K562 (cell line): ENCODE data around the gene GPX6. TPM values are rescaled to one million over a fixed set of nuclear protein-coding genes. Genes with fewer than 3 reads are reported as not detected.

Experiments
- CCNT2 ChIP-seq: IDR thresholded peaks from 2 replicates; pipeline ENCODE4 v1.6.1; 2011; ENCODE audit warnings: borderline replicate concordance, low read depth, mild to moderate bottlenecking, moderate library complexity, mixed read lengths, low read length; ENCODE audit not compliant: insufficient read length; ENCODE audit errors: extremely low read depth
- CXXC5 ChIP-seq: fragments of 250-450 bp; sonication (Bioruptor Pico); IDR thresholded peaks from 2 replicates; pipeline ENCODE4 v1.8.0; 2022; ENCODE audit warnings: inconsistent platforms, mild to moderate bottlenecking, moderate library complexity
- FOXJ2 ChIP-seq: fragments of 200-800 bp; sonication (Bioruptor generic); IDR thresholded peaks from 2 replicates; pipeline ENCODE4 v1.6.1; 2016; ENCODE audit warnings: missing genetic modification characterization, missing compliant biosample characterization
- KDM4B ChIP-seq, 2 experiments: fragments of 450-650 bp in 1 of 2; sonication (generic) in 1 of 2; IDR thresholded peaks; 2 replicates each; pipeline ENCODE4 v1.6.1; 2016 to 2017; ENCODE audit warnings: borderline replicate concordance in 2 of 2, antibody characterized with exemption in 1 of 2, low read depth in 1 of 2, mild to moderate bottlenecking in 1 of 2
- KHSRP ChIP-seq: fragments of 450-650 bp; IDR thresholded peaks from 2 replicates; pipeline ENCODE4 v1.6.1; 2017
- NFATC3 ChIP-seq: fragments of 450-650 bp; IDR thresholded peaks from 2 replicates; pipeline ENCODE4 v1.6.1; 2017; ENCODE audit warnings: mild to moderate bottlenecking
- SP1 ChIP-seq: sonication (generic); formaldehyde crosslinking; IDR thresholded peaks from 2 replicates; pipeline ENCODE4 v1.8.1; 2022; ENCODE audit warnings: mild to moderate bottlenecking, missing genetic modification reagents
- TAF15 ChIP-seq: fragments of 200-400 bp; formaldehyde crosslinking; IDR thresholded peaks from 2 replicates; pipeline ENCODE4 v1.6.1; 2017; ENCODE audit warnings: mild to moderate bottlenecking, low read depth, low read length, moderate library complexity
- TBP ChIP-seq: optimal IDR thresholded peaks from 2 replicates; pipeline ENCODE3; 2011; ENCODE audit warnings: low read depth, low read length, improper control_type of control experiment
- ZNF316 ChIP-seq: fragments of 450-650 bp; IDR thresholded peaks from 2 replicates; pipeline ENCODE4 v1.6.1; 2016
- ZNF436 ChIP-seq: fragments of 250-450, 450-650 bp; sonication (Bioruptor Pico); formaldehyde crosslinking; IDR thresholded peaks from 2 replicates; pipeline ENCODE4 v1.7.0; 2020; ENCODE audit warnings: mild to moderate bottlenecking
- ZNF445 ChIP-seq: fragments of 250-450 bp; sonication (Bioruptor Pico); IDR thresholded peaks from 2 replicates; pipeline ENCODE4 v1.4.0; 2020; ENCODE audit warnings: low read depth, mild to moderate bottlenecking, moderate library complexity
- ZNF778 ChIP-seq: fragments of 450-650 bp; formaldehyde crosslinking; IDR thresholded peaks from 2 replicates; pipeline ENCODE4 v1.4.0; 2020; ENCODE audit warnings: mild to moderate bottlenecking, moderate library complexity
- polyA plus RNA-seq, 8 experiments: library from polyadenylated mRNA; depleted of rRNA in 4 of 8; stranded (reverse) in 5 of 8; unstranded in 3 of 8; fragments of >200 nt; fragmentation: Nextera tagmentation in 2 of 8; fragmentation: Illumina TruSeq in 1 of 8; extraction: Ambion mirVana in 2 of 8; extraction: Trizol in 1 of 8; gene quantifications; 2 replicates each; pipeline versions ENCODE4 v1.2.1 to v1.2.3, GENCODE V29; 2011 to 2014; ENCODE audit warnings: inconsistent platforms in 1 of 8, missing spikeins in 1 of 8
- total RNA-seq, 7 experiments: library from RNA; depleted of rRNA in 6 of 7; stranded (reverse); fragments of >200 nt in 6 of 7; fragmentation: Illumina TruSeq in 2 of 7; extraction: Trizol in 2 of 7; gene quantifications; 2 replicates each; pipeline versions ENCODE4 v1.2.1 to v1.2.3, GENCODE V29; 2011 to 2021; ENCODE audit warnings: low replicate concordance in 1 of 7
- TF ChIP-seq, protein P1 (sequence below): sonication (generic); formaldehyde crosslinking; IDR thresholded peaks from 2 replicates; pipeline ENCODE4 v1.8.0; 2023; ENCODE audit warnings: mild to moderate bottlenecking, missing genetic modification reagents
- TF ChIP-seq, protein P2 (sequence below), 2 experiments: fragments of 450-650 bp in 1 of 2; sonication (generic) in 1 of 2; formaldehyde crosslinking in 1 of 2; IDR thresholded peaks in 1 of 2; conservative IDR thresholded peaks in 1 of 2; 2 replicates each; pipeline versions ENCODE4 v1.6.1 to v1.8.1; 2016 to 2023; ENCODE audit warnings: mild to moderate bottlenecking in 2 of 2, moderate library complexity in 2 of 2, inconsistent platforms in 1 of 2, missing genetic modification reagents in 1 of 2
- TF ChIP-seq, protein P3 (sequence below): fragments of 450-650 bp; IDR thresholded peaks from 2 replicates; pipeline ENCODE4 v1.6.1; 2017; ENCODE audit warnings: antibody characterized with exemption

Gene GPX6
- total and polyA plus RNA-seq, 9 of the 15 experiments (the other 6 are each of a cell fraction or from before 2014, with no cell fraction given), result not detected

DNA sequence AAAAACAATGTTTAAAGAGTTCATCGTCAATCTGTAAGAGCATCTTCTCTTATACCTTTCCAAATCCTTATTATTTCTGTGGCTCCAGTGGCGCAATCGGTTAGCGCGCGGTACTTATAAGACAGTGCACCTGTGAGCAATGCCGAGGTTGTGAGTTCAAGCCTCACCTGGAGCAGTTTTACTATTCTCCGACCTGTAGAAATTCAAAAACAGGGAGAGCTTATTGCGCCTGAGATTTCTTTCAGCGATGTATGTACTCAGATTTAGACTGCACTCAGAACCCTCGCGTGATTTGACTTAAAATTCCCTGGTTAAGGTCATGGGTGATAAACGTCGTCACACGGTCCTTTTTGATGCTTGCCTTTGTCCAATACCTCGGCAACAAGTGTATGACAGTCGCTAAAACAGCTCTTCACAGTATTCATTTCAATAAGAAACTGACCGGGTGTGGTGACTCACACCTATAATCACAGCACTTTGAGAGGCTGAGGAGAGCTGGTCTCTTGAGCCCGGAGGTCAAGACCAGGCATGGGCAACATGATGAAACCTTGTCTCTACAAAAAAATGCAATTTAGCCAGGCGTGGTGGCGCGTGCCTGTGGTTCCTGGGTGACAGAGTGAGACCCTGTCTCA lies 22.0 kb upstream of the GPX6 start (continued):
- TF ChIP-seq, protein P1, sequence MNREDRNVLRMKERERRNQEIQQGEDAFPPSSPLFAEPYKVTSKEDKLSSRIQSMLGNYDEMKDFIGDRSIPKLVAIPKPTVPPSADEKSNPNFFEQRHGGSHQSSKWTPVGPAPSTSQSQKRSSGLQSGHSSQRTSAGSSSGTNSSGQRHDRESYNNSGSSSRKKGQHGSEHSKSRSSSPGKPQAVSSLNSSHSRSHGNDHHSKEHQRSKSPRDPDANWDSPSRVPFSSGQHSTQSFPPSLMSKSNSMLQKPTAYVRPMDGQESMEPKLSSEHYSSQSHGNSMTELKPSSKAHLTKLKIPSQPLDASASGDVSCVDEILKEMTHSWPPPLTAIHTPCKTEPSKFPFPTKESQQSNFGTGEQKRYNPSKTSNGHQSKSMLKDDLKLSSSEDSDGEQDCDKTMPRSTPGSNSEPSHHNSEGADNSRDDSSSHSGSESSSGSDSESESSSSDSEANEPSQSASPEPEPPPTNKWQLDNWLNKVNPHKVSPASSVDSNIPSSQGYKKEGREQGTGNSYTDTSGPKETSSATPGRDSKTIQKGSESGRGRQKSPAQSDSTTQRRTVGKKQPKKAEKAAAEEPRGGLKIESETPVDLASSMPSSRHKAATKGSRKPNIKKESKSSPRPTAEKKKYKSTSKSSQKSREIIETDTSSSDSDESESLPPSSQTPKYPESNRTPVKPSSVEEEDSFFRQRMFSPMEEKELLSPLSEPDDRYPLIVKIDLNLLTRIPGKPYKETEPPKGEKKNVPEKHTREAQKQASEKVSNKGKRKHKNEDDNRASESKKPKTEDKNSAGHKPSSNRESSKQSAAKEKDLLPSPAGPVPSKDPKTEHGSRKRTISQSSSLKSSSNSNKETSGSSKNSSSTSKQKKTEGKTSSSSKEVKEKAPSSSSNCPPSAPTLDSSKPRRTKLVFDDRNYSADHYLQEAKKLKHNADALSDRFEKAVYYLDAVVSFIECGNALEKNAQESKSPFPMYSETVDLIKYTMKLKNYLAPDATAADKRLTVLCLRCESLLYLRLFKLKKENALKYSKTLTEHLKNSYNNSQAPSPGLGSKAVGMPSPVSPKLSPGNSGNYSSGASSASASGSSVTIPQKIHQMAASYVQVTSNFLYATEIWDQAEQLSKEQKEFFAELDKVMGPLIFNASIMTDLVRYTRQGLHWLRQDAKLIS, result no peak
- TF ChIP-seq KHSRP (no peak), ZNF316 (no peak), NFATC3 (no peak), TAF15 (no peak), FOXJ2 (tag) (no peak), CCNT2 (no peak), ZNF778 (CRISPR knock-in tag) (no peak), ZNF445 (CRISPR knock-in tag) (no peak), CXXC5 (CRISPR knock-in tag) (0 out of 2 replicates have a peak, but pooled peaks have one; percentile 16), KDM4B (IDR thresholded peaks at IDR 0.05; ENCODE audit: borderline replicate concordance in 2 of 2, low read depth in 1 of 2) (no peak), TBP (peak; percentile 96), ZNF436 (CRISPR knock-in tag) (no peak), SP1 (CRISPR knock-in tag) (0 out of 2 replicates have a peak, but pooled peaks have one; percentile 15)
- TF ChIP-seq, protein P2, sequence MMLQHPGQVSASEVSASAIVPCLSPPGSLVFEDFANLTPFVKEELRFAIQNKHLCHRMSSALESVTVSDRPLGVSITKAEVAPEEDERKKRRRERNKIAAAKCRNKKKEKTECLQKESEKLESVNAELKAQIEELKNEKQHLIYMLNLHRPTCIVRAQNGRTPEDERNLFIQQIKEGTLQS (IDR thresholded peaks at IDR 0.05), result peak; percentile 76
- TF ChIP-seq, protein P2 (CRISPR knock-in tag; conservative IDR thresholded peaks at IDR 0.05), result no peak
- TF ChIP-seq, protein P3, sequence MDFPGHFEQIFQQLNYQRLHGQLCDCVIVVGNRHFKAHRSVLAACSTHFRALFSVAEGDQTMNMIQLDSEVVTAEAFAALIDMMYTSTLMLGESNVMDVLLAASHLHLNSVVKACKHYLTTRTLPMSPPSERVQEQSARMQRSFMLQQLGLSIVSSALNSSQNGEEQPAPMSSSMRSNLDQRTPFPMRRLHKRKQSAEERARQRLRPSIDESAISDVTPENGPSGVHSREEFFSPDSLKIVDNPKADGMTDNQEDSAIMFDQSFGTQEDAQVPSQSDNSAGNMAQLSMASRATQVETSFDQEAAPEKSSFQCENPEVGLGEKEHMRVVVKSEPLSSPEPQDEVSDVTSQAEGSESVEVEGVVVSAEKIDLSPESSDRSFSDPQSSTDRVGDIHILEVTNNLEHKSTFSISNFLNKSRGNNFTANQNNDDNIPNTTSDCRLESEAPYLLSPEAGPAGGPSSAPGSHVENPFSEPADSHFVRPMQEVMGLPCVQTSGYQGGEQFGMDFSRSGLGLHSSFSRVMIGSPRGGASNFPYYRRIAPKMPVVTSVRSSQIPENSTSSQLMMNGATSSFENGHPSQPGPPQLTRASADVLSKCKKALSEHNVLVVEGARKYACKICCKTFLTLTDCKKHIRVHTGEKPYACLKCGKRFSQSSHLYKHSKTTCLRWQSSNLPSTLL, result no peak
